Stimulated activated naive CD4-positive, alpha-beta T cell treated with Interleukin-2 at 50 U/mL for 16 hours (primary cell): ENCODE measurements around the gene MAFG.

ENCODE experiments used
- DNase-seq: peaks from one replicate; lab custom pipeline; 2025; lab: John Stamatoyannopoulos, UW

The MAFG gene

GRCh38 chr17:81939881-81940385 is 12.4 kb upstream of the MAFG start:
- DNase-seq, result no peak

GRCh38 chr17:81939218-81939617 is 11.7 kb upstream of the MAFG start:
- DNase-seq, result no peak

GRCh38 chr17:81935709-81936084 is 8.2 kb upstream of the MAFG start:
- no peak for DNase-seq

GRCh38 chr17:81934850-81935708 is 7.5 kb upstream of the MAFG start:
- DNase-seq, result no peak

GRCh38 chr17:81934098-81934757 is 6.7 kb upstream of the MAFG start:
- DNase-seq, result no peak

GRCh38 chr17:81933178-81933699 is 5.7 kb upstream of the MAFG start:
- DNase-seq, result no peak

- DNase-seq, result no peak
Measured at GRCh38 chr17:81932333-81932983, 4.9 kb upstream of the MAFG start.

GRCh38 chr17:81931557-81932332 is 4.2 kb upstream of the MAFG start:
- no peak for DNase-seq

GRCh38 chr17:81931189-81931556 is 3.6 kb upstream of the MAFG start:
- DNase-seq, result no peak

GRCh38 chr17:81930142-81931125 is 2.9 kb upstream of the MAFG start:
- DNase-seq, result no peak

GRCh38 chr17:81929253-81930141 is 2.0 kb upstream of the MAFG start:
- no peak for DNase-seq

GRCh38 chr17:81928544-81929252 is 1.2 kb upstream of the MAFG start:
- no peak for DNase-seq

GRCh38 chr17:81927152-81927652 is 333 bp downstream of the MAFG start:
- DNase-seq, result peak; percentile 37

GRCh38 chr17:81926451-81927151 is 934 bp downstream of the MAFG start:
- peak; percentile 75 for DNase-seq

- DNase-seq, result no peak
Measured at GRCh38 chr17:81925860-81926450, 1.6 kb downstream of the MAFG start.

- DNase-seq, result peak; percentile 18
Measured at GRCh38 chr17:81924557-81925532, 2.7 kb downstream of the MAFG start.
